Dendritic cell treated with granulocyte-macrophage colony-stimulating factor and Interleukin-4, amounts not matched to agents 40 ng/mL and 50 ng/mL, for 4 days (primary cell): ENCODE data around the gene STXBP5.

Experiments
- H3K27ac Mint-ChIP-seq: one replicate; pipeline ENCODE4 v1.8.0; 2022; ENCODE audit warnings: mild to moderate bottlenecking, mixed read lengths
- H3K27me3 Mint-ChIP-seq: one replicate; pipeline ENCODE4 v1.8.0; 2022; ENCODE audit warnings: mild to moderate bottlenecking, mixed read lengths
- H3K36me3 Mint-ChIP-seq: one replicate; pipeline ENCODE4 v1.8.0; 2022; ENCODE audit warnings: low read depth, mixed read lengths
- H3K4me1 Mint-ChIP-seq: one replicate; pipeline ENCODE4 v1.8.0; 2022; ENCODE audit warnings: low read depth, mixed read lengths
- H3K4me3 Mint-ChIP-seq: one replicate; pipeline ENCODE4 v1.8.0; 2022; ENCODE audit warnings: mild to moderate bottlenecking, moderate library complexity, mixed read lengths
- H3K9me3 Mint-ChIP-seq: one replicate; pipeline ENCODE4 v1.8.0; 2022; ENCODE audit warnings: mixed read lengths
- intact Hi-C: fragments of 100-400 bp; cut with micrococcal nuclease; formaldehyde crosslinking; loops from one replicate; pipeline ENCODE4 v1.15.0; 2022

The STXBP5 gene

DNA sequence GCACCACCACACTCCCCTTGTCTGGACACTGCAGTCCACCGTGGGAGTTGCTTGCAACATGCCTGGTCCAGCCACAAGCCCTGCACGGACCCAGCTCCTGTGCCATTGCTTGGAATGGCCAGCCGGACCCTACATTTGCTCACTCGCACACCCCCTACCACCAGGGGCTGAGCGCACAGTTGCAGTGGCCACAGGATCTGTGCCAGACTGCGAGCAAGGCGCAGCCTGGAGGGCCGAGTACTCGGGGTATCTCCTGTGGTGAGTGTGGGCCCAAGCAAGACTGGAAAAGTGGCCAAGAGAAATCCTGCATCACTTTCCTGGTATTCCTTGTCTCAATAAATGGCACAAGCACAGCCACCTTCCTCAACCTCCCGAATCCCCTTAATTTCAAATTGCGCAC is 218.9 kb downstream of the STXBP5 start:
- peaks cover 35% of the 10 kb centered on the region for H3K9me3 Mint-ChIP-seq
- intact Hi-C loops = no loop called here
- H3K4me3 Mint-ChIP-seq = no peak overlapping the region
- H3K36me3 Mint-ChIP-seq = no peaks in the 10 kb centered on the region
- no peak overlapping the region for H3K27ac Mint-ChIP-seq
- H3K27me3 Mint-ChIP-seq = no peaks in the 10 kb centered on the region
- no peaks in the 10 kb centered on the region for H3K4me1 Mint-ChIP-seq

DNA sequence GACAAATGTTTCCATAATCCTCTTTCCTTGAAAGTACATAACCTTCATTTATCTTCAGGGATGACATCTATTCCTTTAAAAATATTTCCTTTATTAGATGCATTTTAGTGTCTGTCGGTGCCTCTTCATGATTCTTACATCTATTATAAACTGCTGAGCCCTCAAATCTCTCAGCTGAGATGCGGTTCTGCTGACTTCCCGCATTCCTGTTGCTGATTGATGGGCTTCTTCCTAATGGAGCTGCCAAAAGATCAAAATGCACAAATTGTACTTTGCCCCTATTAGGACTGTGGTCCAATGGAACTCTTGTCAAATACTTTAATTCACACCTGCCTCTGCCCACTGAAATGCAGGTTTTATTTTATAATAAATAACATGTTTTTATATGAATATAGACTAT is 225.6 kb downstream of the STXBP5 start:
- H3K27me3 Mint-ChIP-seq = no peaks in the 10 kb centered on the region
- intact Hi-C loops = no loop called here
- H3K36me3 Mint-ChIP-seq = no peaks in the 10 kb centered on the region
- H3K9me3 Mint-ChIP-seq = no peaks in the 10 kb centered on the region
- no peaks in the 10 kb centered on the region for H3K4me1 Mint-ChIP-seq
- H3K4me3 Mint-ChIP-seq = no peak overlapping the region
- no peak overlapping the region for H3K27ac Mint-ChIP-seq

- intact Hi-C loops = no loop called here
- H3K4me3 Mint-ChIP-seq = no peak overlapping the region
- H3K36me3 Mint-ChIP-seq = no peaks in the 10 kb centered on the region
- no peaks in the 10 kb centered on the region for H3K4me1 Mint-ChIP-seq
- no peaks in the 10 kb centered on the region for H3K27me3 Mint-ChIP-seq
- H3K9me3 Mint-ChIP-seq = no peaks in the 10 kb centered on the region
- H3K27ac Mint-ChIP-seq = no peak overlapping the region
These were observed 226.6 kb downstream of the STXBP5 start for GRCh38 chr6:147430811-147431210.

- no peak overlapping the region for H3K27ac Mint-ChIP-seq
- no peaks in the 10 kb centered on the region for H3K36me3 Mint-ChIP-seq
- peaks cover 1% of the 10 kb centered on the region for H3K9me3 Mint-ChIP-seq
- no peak overlapping the region for H3K4me3 Mint-ChIP-seq
- intact Hi-C loops = no loop called here
- no peaks in the 10 kb centered on the region for H3K4me1 Mint-ChIP-seq
- H3K27me3 Mint-ChIP-seq = no peaks in the 10 kb centered on the region
These were observed 229.9 kb downstream of the STXBP5 start for GRCh38 chr6:147434076-147434475.

DNA sequence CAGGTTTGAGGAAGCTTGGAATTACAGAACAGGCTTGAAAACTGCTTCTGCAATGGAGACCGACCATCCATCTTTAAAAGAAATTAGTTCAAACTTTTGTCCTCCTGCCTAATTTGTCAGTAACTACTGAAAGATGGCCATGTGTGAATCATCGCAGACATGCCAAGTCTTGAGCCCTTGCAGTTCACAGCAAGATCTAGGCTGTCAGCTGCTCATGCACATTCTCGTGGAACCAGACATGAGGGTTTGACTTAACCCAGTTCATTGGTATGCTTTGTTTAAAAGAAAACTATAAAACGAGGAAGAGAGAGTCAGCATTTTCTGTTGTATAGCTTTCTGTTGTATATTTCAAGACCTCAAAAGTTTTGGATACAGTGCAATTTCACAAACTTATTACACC is 230.3 kb downstream of the STXBP5 start:
- Mint-ChIP-seq H3K9me3 (peaks cover 6% of the 10 kb centered on the region), H3K27ac (no peak overlapping the region), H3K27me3 (no peaks in the 10 kb centered on the region), H3K4me1 (no peaks in the 10 kb centered on the region), H3K36me3 (no peaks in the 10 kb centered on the region), H3K4me3 (no peak overlapping the region)
- intact Hi-C loops = no loop called here

GRCh38 chr6:147437615-147438014 is 233.4 kb downstream of the STXBP5 start:
- intact Hi-C loops = no loop called here
- Mint-ChIP-seq H3K4me3 (no peak overlapping the region), H3K27ac (no peak overlapping the region), H3K27me3 (no peaks in the 10 kb centered on the region), H3K36me3 (no peaks in the 10 kb centered on the region), H3K9me3 (peaks cover 18% of the 10 kb centered on the region), H3K4me1 (no peaks in the 10 kb centered on the region)

GRCh38 chr6:147438758-147439528 is 234.7 kb downstream of the STXBP5 start:
- intact Hi-C loops = no loop called here
- Mint-ChIP-seq H3K9me3 (peaks cover 18% of the 10 kb centered on the region), H3K36me3 (no peaks in the 10 kb centered on the region), H3K4me1 (no peaks in the 10 kb centered on the region), H3K4me3 (no peak overlapping the region), H3K27me3 (no peaks in the 10 kb centered on the region), H3K27ac (no peak overlapping the region)
